Endothelial cell of umbilical vein (primary cell): Measurements from ENCODE around the gene EEFSEC. TPM values are rescaled to one million over a fixed set of nuclear protein-coding genes. Genes with fewer than 3 reads are reported as not detected.

Experiments used
- BruUV-seq: library from RNA; stranded (reverse); fragments of 400-500 nt; replicated peaks from 2 replicates; lab custom pipeline; 2021; lab: Mats Ljungman, UMichigan
- CTCF ChIA-PET: fragments of 300-600, 350-600 bp; sonication (Branson Sonifier 250); formaldehyde crosslinking; loops from one replicate; lab custom pipeline; 2021; ENCODE audit warnings: antibody characterized with exemption, inconsistent platforms; lab: Charles Lee
- POLR2A ChIA-PET: fragments of 300-600, 350-600 bp; sonication (Branson Sonifier 250); formaldehyde crosslinking; loops from one replicate; lab custom pipeline; 2021; ENCODE audit warnings: antibody characterized with exemption, inconsistent platforms; lab: Charles Lee
- DNase-seq: peaks from one replicate; pipeline ENCODE4 v3.0.0-alpha.2; 2011; ENCODE audit warnings: low read depth, low spot score
- FAIRE-seq: peaks from 2 replicates; lab custom pipeline; 2011; peaks lifted over from hg19 to GRCh38; lab: Jason Lieb, UNC
- H2AFZ ChIP-seq: 2 replicates; pipeline ENCODE4 v1.6.0; 2012; ENCODE audit warnings: low read depth, low read length, control low read depth, inconsistent platforms
- H3K27ac ChIP-seq: 2 replicates; pipeline ENCODE4 v1.5.1; 2011; ENCODE audit warnings: low read depth, mild to moderate bottlenecking, control low read depth, low read length, moderate library complexity; ENCODE audit not compliant: insufficient read depth
- H3K27me3 ChIP-seq, 2 experiments: 2 replicates each; pipeline versions ENCODE4 v1.6.0 to v1.6.1; 2011; ENCODE audit warnings: low read length in 2 of 2, mixed read lengths in 1 of 2; ENCODE audit not compliant: control insufficient read depth in 2 of 2, insufficient read depth in 2 of 2
- H3K36me3 ChIP-seq, 2 experiments: 2 replicates in 1 of 2; 3 replicates in 1 of 2; pipeline ENCODE4 v1.5.1; 2011; ENCODE audit warnings: low read length in 2 of 2, mild to moderate bottlenecking in 1 of 2, moderate library complexity in 1 of 2; ENCODE audit not compliant: control insufficient read depth in 2 of 2, insufficient read depth in 2 of 2; ENCODE audit errors: extremely low read depth in 1 of 2
- H3K4me1 ChIP-seq: 3 replicates; pipeline ENCODE4 v1.5.1; 2011; ENCODE audit warnings: mild to moderate bottlenecking, low read length; ENCODE audit not compliant: control insufficient read depth, insufficient read depth; ENCODE audit errors: extremely low read depth
- H3K4me2 ChIP-seq: 2 replicates; pipeline ENCODE4 v1.6.1; 2011; ENCODE audit warnings: low read length, control low read depth, mixed read lengths; ENCODE audit not compliant: insufficient read depth
- H3K4me3 ChIP-seq, 3 experiments: fragments of 200-600 bp in 1 of 3; sonication (generic), shearing (Covaris generic) in 1 of 3; replicated peaks in 1 of 3; 2 replicates each; pipeline ENCODE4 v1.5.1; 2011 to 2016; ENCODE audit warnings: control low read depth in 3 of 3, low read length in 3 of 3, mild to moderate bottlenecking in 2 of 3, inconsistent platforms in 1 of 3, low read depth in 1 of 3, moderate library complexity in 1 of 3; ENCODE audit not compliant: insufficient read depth in 1 of 3
- H3K79me2 ChIP-seq: 2 replicates; pipeline ENCODE4 v1.6.0; 2012; ENCODE audit warnings: low read length, inconsistent platforms; ENCODE audit not compliant: control insufficient read depth, insufficient read depth
- H3K9ac ChIP-seq: replicated peaks from 2 replicates; pipeline ENCODE3; 2011; ENCODE audit warnings: low read length, control low read depth; ENCODE audit not compliant: insufficient read depth; ENCODE audit errors: extremely low read depth
- H3K9me1 ChIP-seq: replicated peaks from 3 replicates; pipeline ENCODE4 v1.6.0; 2011; ENCODE audit warnings: mild to moderate bottlenecking, low read length; ENCODE audit not compliant: control insufficient read depth, insufficient read depth; ENCODE audit errors: extremely low read depth
- H3K9me3 ChIP-seq: replicated peaks from 2 replicates; pipeline ENCODE4 v1.5.1; 2012; ENCODE audit warnings: low read length, inconsistent platforms; ENCODE audit not compliant: control insufficient read depth, insufficient read depth
- H4K20me1 ChIP-seq: replicated peaks from 2 replicates; pipeline ENCODE3; 2011; ENCODE audit warnings: mild to moderate bottlenecking, low read length; ENCODE audit not compliant: control insufficient read depth, insufficient read depth; ENCODE audit errors: extremely low read depth
- EZH2 ChIP-seq: IDR thresholded peaks from 2 replicates; pipeline ENCODE4 v1.6.1; 2012; ENCODE audit warnings: borderline replicate concordance, low read depth, mild to moderate bottlenecking, moderate library complexity, low read length, inconsistent platforms; ENCODE audit not compliant: severe bottlenecking
- FOS ChIP-seq: IDR thresholded peaks from 2 replicates; pipeline ENCODE4 v1.6.1; 2011; ENCODE audit warnings: mild to moderate bottlenecking, low read length, moderate library complexity, borderline replicate concordance; ENCODE audit not compliant: insufficient read depth
- GATA2 ChIP-seq: IDR thresholded peaks from 2 replicates; pipeline ENCODE4 v1.7.0; 2011; ENCODE audit warnings: low read depth, mild to moderate bottlenecking, moderate library complexity, mixed read lengths, low read length; ENCODE audit not compliant: insufficient read length, insufficient read depth
- JUN ChIP-seq: IDR thresholded peaks from 2 replicates; pipeline ENCODE4 v1.6.1; 2011; ENCODE audit warnings: borderline replicate concordance, low read depth; ENCODE audit not compliant: insufficient read length, insufficient read depth
- MYC ChIP-seq: IDR thresholded peaks from one replicate; pipeline ENCODE4 v1.6.1; 2011; ENCODE audit warnings: mild to moderate bottlenecking, low read depth, low read length
- POLR2A ChIP-seq: IDR thresholded peaks from 2 replicates; pipeline ENCODE4 v1.6.1; 2012; ENCODE audit warnings: low read depth, mild to moderate bottlenecking, control low read depth, low read length
- POLR2AphosphoS5 ChIP-seq: IDR thresholded peaks from 2 replicates; pipeline ENCODE4 v1.6.1; 2012; ENCODE audit warnings: low read depth, mild to moderate bottlenecking, control low read depth, low read length, moderate library complexity; ENCODE audit not compliant: insufficient read depth
- dilution Hi-C: fragments of 300-500 bp; cut with MboI; formaldehyde crosslinking; loops from one replicate; pipeline ENCODE4 v1.15.0; 2019; ENCODE audit warnings: low sequenced_read_pairs; ENCODE audit not compliant: extremely low pct_ligation_motif_present
- intact Hi-C: fragments of 100-400 bp; cut with micrococcal nuclease; formaldehyde crosslinking; loops from one replicate; pipeline ENCODE4 v1.10.0; 2022
- polyA plus RNA-seq, 4 experiments: library from polyadenylated mRNA; depleted of rRNA in 3 of 4; stranded (reverse) in 3 of 4; unstranded in 1 of 4; fragments of >200 nt; gene quantifications; 2 replicates each; pipeline versions ENCODE4 v1.2.1 to v1.2.3, GENCODE V29; 2011 to 2012; ENCODE audit warnings: missing spikeins in 1 of 4
- total RNA-seq: library from RNA; stranded (reverse); gene quantifications from 2 replicates; pipeline ENCODE4 v1.2.3, GENCODE V29; 2021
- TF ChIP-seq, protein P1 (sequence below), 2 donors: IDR thresholded peaks; 1 replicate in 1 of 2; 2 replicates in 1 of 2; pipeline ENCODE4 v1.5.1; 2011; ENCODE audit warnings: low read length in 2 of 2, mild to moderate bottlenecking in 2 of 2, moderate library complexity in 2 of 2, control low read depth in 1 of 2, inconsistent platforms in 1 of 2, low read depth in 1 of 2; ENCODE audit not compliant: insufficient read depth in 1 of 2; ENCODE audit errors: extremely low read depth in 1 of 2
- TF ChIP-seq, protein P2 (sequence below): IDR thresholded peaks from 2 replicates; pipeline ENCODE4 v1.6.1; 2011; ENCODE audit not compliant: insufficient read depth, insufficient read length

EEFSEC gene
- total and polyA plus RNA-seq, 2 donors (not counting 3 experiments of a cell fraction or from before 2014, with no cell fraction given) = 13.1 to 14.5 TPM

DNA sequence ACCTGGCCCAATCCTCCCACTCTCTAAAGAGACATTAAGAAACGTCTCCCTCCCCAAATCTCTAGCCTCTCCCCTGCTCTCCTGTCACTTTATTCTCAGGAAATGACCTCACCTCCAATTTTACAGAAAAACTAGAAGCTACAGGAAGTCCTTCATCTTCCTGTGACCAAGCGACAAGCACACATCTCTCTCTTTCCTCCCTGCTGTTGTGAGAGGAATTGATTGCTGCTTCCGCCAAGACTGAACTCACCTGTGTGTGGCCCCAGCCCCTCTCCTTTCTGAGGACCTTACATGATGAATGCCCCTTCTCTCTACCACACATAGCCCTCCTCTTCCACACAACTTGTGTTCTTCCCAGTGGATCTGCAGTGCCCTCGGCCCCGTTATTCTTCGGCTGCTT, 295.2 kb downstream of the EEFSEC start:
- H3K4me1 ChIP-seq = peaks cover 6% of the 10 kb centered on the region
- peaks cover 0 to 8% of the 10 kb centered on the region in 2 experiments for H3K27me3 ChIP-seq
- CTCF ChIA-PET = interaction anchor here (1.0 to 1.4 kb wide), 6 partner anchors 10 to 136 kb away, joined by 3 to 6 read pairs (median 4); no protein-coding TSS in a partner anchor
- no TSS peak for BruUV-seq
- dilution Hi-C loops (loop anchor here (25.0 kb wide), 1 partner anchor 139 kb away; no protein-coding TSS in a partner anchor), intact Hi-C loops (no loop called here)
- no peaks in the 10 kb centered on the region for H3K79me2 ChIP-seq
- H3K4me2 ChIP-seq = no peak overlapping the region
- POLR2A ChIA-PET = no interaction called here
- FAIRE-seq (no peak), DNase-seq (no peak)
- no peak overlapping the region for H3K9ac ChIP-seq
- H3K36me3 ChIP-seq = no peaks in the 10 kb centered on the region
- no peaks in the 10 kb centered on the region for H3K9me1 ChIP-seq
- no peaks in the 10 kb centered on the region for H3K9me3 ChIP-seq
- no peak overlapping the region for H3K4me3 ChIP-seq
- no peaks in the 10 kb centered on the region for H4K20me1 ChIP-seq
- no peak overlapping the region for H3K27ac ChIP-seq
- no peak overlapping the region for H2AFZ ChIP-seq
- TF ChIP-seq EZH2 (no peak), POLR2AphosphoS5 (no peak), POLR2A (no peak)
- TF ChIP-seq, protein P1, sequence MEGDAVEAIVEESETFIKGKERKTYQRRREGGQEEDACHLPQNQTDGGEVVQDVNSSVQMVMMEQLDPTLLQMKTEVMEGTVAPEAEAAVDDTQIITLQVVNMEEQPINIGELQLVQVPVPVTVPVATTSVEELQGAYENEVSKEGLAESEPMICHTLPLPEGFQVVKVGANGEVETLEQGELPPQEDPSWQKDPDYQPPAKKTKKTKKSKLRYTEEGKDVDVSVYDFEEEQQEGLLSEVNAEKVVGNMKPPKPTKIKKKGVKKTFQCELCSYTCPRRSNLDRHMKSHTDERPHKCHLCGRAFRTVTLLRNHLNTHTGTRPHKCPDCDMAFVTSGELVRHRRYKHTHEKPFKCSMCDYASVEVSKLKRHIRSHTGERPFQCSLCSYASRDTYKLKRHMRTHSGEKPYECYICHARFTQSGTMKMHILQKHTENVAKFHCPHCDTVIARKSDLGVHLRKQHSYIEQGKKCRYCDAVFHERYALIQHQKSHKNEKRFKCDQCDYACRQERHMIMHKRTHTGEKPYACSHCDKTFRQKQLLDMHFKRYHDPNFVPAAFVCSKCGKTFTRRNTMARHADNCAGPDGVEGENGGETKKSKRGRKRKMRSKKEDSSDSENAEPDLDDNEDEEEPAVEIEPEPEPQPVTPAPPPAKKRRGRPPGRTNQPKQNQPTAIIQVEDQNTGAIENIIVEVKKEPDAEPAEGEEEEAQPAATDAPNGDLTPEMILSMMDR (IDR thresholded peaks at IDR 0.05; ENCODE audit: extremely low read depth in 1 of 2, insufficient read depth in 1 of 2, low read depth in 1 of 2, low read length in 2 of 2) = no peak

DNA sequence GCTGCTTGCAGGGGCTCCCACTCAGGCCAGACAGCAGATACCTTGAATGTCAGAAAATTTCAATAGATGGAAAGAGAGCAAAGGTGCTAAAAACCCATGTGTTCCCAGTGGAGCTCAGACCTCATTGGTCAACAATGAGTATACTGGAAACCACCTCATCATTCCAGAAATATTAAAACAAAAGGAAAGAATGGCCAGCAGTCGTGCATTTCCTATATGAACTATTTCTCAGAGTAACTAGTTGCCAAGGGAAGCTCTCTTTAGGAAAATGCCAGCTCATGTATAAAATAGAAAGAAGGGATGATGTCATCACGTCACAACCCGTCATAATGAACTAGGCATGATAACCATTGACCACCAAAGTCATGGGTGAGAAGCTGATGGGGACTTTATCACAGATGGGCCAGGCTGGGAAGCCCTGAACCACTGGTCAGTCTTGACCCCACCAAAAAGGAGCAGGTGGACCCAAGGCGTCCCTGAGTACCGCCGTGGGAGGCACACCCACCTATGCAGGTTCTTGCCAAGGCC, 295.9 kb downstream of the EEFSEC start:
- H3K4me1 ChIP-seq = peaks cover 6% of the 10 kb centered on the region
- H3K9me3 ChIP-seq = no peaks in the 10 kb centered on the region
- dilution Hi-C loops = loop anchor here (25.0 kb wide), 1 partner anchor 138 kb away; no protein-coding TSS in a partner anchor
- H3K79me2 ChIP-seq = no peaks in the 10 kb centered on the region
- H2AFZ ChIP-seq = no peak overlapping the region
- H3K4me2 ChIP-seq = no peak overlapping the region
- no peaks in the 10 kb centered on the region for H3K9me1 ChIP-seq
- peaks cover 0 to 6% of the 10 kb centered on the region in 2 experiments for H3K27me3 ChIP-seq
- ChIA-PET CTCF (interaction anchor here (1.0 to 1.4 kb wide), 6 partner anchors 9 to 135 kb away, joined by 3 to 6 read pairs (median 4); no protein-coding TSS in a partner anchor), POLR2A (no interaction called here)
- no peaks in the 10 kb centered on the region for H4K20me1 ChIP-seq
- intact Hi-C loops = no loop called here
- H3K36me3 ChIP-seq = no peaks in the 10 kb centered on the region
- FAIRE-seq = no peak
- DNase-seq = peak; percentile 46
- TF ChIP-seq GATA2 = no peak
- no peak for TF ChIP-seq MYC
- peak; percentile 49 for TF ChIP-seq JUN
- TF ChIP-seq, protein P2, sequence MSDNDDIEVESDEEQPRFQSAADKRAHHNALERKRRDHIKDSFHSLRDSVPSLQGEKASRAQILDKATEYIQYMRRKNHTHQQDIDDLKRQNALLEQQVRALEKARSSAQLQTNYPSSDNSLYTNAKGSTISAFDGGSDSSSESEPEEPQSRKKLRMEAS = no peak
- no peak for TF ChIP-seq POLR2A
- TF ChIP-seq EZH2 = no peak
- TF ChIP-seq POLR2AphosphoS5 = no peak
- TF ChIP-seq FOS = no peak
- H3K4me3 ChIP-seq = no peak overlapping the region
- no peak overlapping the region for H3K27ac ChIP-seq
- no peak overlapping the region for H3K9ac ChIP-seq
- no TSS peak for BruUV-seq
